Medulla oblongata (tissue), 1 donor: ENCODE data around the gene ZNG1C.
"Not testable (repeated sequence)": the region's sequence is repeated elsewhere in the genome, so short reads cannot be mapped to it uniquely, and the experiment has no call there.

Source experiments
- DNase-seq: peaks from one replicate; pipeline ENCODE4 v3.0.0-alpha.2; 2015; ENCODE audit errors: extremely low spot score

ZNG1C gene

DNA sequence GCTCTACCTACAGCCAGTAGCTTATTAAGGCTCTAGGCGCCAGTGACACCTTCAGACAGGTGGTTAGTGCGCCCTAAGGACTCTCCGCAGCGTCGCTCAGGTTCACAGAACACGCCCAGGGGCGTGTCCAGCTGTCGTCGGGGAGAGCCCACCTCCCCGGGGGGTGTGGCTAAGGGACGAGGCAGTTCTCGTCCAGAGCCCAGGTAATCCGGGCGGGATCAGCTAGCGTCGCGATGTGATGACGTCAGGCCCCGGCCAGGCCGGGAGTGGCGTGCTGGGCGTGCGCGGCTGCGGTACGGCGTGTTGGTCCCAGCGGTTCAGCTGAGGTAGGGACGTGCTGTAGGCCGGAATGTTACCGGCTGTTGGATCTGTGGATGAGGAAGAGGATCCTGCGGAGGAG, at the start of gene ZNG1C:
ZNG1C (plus strand) TSS at position 301 of the 400 bp plus-strand sequence; CDS start at position 350, 49 bp downstream.
- not testable (repeated sequence) for DNase-seq

DNA sequence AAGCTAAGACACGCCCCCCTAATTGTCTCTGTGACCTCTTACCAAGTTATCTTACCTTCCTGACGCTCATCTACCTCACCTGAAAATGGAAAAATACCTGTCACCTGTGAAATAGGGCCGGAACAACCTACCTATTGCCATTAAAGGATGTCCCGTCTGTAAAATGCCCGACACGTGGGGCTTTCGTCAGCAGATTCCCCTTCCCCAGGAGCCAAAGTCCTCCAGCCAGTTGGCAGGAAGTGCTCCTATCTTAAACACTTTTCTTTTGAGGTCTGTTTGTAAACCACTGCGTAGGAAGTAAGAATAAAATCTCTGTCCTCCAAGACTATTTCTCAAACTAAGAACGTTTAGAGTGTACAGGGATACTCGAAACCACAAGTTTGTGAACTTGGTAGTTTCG, 654 bp downstream of the ZNG1C start:
- not testable (repeated sequence) for DNase-seq

DNA sequence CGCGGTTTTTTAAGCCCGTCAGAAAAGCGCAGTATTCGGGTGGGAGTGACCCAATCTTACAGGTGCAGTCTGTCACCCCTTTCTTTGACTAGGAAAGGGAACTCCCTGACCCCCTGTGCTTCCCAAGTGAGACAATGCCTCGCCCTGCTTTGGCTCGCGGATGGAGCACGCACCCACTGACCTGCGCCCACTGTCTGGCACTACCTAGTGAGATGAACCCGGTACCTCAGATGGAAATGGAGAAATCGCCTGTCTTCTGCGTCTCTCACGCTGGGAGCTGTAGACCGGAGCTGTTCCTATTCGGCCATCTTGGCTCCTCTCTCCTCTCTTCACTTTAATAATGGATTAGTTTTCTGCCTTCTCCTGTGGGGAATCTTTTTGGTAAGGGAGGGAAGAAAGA, 39.3 kb downstream of the ZNG1C start:
- DNase-seq = not testable (repeated sequence)

DNA sequence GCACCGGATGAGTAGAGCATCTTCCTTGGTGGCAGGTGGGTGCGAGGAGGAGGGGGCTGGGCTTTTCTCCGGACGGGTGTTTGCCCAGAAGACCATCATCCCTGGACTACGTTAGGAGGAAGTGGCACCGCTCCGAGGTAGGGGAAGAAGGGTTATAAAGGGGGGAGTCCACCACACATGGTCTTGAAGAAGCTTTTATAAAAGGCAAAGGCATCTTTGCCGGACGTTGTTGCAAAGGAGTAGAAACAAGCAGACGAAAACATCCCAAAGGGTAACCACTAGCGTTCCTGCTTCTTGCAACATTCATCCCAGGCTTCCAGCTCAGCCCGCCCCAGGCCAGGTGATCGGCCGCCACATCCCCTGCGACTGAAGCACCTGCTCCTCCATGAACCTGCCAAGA, 60.8 kb downstream of the ZNG1C start, which contains the start of gene FOXD4L3:
FOXD4L3 (plus strand) TSS at position 301 of the 400 bp plus-strand sequence; CDS start at position 386, 85 bp downstream.
- not testable (repeated sequence) for DNase-seq

DNA sequence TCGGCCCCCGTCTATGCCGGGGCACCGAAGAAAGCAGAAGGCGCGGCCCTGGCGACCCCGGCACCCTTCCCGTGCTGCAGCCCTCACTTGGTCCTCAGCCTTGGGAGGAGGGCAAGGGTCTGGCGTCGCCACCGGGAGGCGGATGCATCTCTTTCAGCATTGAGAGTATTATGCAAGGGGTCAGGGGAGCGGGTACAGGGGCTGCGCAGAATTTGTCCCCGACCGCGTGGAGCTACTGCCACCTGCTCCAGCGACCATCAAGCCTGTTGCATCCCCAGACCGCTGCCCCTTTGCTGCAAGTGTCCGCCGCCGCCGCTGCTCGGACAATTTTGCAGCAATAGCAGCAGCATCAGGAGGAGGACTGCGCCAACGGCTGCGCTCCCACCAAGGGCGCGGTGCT, 62.0 kb downstream of the ZNG1C start:
- not testable (repeated sequence) for DNase-seq

DNA sequence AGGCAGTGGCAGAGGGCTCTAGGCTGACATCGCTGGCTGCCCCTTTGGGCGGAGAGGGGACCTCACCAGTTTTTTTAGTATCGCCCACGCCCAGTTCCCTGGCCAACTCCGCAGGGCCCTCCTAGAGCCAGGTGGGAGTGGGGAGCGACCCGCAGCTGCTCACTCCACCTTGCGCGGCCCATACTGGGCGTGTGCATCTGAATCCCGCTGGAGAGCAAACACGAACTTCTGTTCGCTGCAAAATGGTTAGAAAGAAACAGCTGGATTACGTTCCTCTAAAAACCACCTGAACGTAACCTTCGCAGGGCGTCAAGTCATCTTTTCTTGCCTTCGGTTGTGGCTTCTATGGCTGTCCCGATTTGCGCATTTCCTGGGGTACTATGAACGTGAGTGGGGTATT, 62.4 kb downstream of the ZNG1C start:
- not testable (repeated sequence) for DNase-seq

DNA sequence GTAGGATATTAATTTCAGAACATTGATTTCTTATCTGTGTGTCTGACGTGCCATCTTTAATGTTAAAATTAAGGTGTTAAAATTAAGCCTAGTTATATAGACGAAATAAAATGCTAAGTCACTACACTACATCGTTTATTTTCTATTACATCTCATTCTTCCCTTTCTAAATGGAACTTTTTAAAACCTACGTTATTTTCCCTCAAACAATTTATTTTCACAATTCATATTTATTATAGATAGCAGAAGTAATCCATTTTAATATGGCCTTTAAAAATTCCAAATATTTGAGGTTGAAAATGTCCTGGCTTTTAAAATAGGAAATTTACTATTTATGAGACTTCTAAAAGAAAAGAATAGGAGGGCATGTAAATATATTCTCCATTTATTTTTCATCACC, 63.0 kb downstream of the ZNG1C start:
- DNase-seq = not testable (repeated sequence)

DNA sequence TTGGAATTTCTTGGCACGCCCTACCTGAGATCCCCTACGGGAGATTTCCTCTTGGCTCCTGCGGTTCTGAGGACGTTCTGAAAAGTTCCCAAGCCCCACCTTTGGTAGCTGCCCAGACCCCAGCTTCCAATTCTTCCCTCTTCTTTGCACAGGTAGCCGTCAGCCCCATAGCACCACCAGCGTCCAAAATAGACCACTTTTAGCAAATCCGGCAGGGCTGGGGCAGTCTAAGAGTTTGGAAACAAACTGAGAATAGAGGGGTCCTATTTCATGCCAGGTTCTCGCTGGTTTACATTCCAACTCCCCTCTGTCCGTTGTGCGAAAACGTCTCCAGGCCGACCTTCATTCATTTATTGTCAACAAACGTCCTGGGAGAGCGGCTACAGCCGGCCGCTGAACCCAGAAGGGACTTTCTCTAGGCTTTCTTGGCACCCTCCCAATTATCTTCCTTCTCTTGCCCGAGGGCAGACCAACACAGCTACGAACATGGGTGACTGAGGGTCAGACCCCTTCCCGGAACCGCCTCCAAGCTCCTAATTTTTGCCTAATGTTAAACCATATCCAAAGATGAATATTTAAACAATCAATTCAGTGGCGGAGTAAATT, 64.0 kb downstream of the ZNG1C start:
- not testable (repeated sequence) for DNase-seq

DNA sequence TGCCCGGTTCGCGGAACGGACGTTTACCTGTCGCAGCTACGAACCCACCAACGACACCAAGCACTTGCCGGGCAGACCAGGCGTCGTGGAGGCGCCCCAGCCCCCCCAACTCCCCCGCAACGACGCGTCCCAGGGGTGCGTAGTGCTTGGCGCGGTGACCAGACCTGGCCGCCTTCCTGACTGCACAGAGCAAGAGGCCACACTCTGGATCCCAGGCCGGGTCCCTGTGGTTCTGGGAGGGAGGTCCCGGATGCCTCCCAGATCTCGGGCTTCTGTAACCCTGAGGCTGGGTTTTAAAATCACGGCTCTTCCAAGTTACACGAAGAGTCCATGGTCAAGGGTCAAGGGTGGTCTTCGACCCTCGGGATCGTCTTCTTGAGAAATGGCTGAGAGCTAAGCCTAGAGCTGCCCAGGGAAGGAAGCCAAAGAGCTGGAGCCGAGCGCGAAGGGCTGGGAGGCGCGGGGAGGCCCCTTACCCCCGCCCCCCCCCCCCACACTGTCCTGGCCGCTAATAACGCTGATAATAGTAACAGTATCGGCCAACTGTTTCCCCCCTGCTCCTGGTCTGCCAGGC, 64.7 kb downstream of the ZNG1C start:
- DNase-seq = not testable (repeated sequence)

DNA sequence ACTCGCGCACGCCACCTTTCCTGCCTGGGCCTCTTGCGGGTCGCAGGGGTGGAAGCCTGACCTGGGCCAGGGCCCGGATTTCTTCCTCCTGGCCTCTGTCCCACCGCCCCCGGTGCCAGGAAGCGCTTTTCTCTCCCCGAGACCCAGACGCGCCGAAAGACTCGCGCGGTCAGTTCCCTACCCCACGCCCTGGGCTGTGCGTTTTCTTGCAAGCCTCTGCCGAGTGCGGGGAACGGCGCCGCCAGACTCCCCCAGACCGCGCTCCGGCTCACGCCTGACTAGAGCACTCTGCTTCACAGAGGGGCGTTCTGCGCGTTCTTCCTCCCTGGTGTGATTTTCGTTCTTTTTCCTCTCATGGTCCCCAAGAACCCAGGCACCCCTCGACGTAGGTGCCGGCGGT, 65.3 kb downstream of the ZNG1C start:
- DNase-seq = not testable (repeated sequence)

DNA sequence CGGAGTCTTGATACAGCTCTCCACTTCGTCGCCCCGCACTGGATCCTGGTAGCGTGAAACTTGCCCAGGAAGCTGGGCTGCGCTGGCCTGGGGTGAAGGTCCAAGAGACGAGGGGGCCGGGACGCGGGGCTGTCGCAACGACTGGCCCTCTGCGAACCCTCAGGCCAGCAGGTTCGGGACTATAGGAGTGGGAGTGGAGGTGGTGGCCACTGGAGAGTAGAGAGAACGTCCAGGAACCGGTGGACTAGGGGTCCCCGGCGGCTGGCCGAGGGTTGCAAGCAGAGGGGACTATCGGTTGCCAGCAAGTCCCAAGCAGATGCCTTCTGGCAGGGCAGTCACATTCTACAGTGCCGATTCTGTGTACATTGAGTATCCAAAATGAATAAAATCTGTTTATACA, 65.9 kb downstream of the ZNG1C start:
- not testable (repeated sequence) for DNase-seq

DNA sequence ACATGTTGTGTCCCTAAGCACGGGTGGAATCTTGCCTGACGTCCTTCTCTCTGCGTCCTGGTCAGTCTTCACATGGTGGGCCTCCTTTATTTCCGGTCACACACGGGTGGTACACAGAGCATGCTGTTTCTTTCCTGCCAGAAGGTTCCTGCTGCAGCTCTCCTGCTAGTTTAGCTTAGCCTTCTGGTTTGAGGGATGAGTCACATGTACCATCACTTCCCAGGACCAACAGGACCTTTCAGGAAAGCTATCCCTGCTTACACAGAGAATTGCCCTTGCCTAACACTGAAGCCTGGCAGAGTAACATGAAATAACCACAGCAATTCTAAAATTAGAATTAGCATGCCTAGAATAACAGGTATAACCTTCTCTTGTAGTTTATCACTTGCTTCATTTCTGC, 69.4 kb downstream of the ZNG1C start:
- not testable (repeated sequence) for DNase-seq

DNA sequence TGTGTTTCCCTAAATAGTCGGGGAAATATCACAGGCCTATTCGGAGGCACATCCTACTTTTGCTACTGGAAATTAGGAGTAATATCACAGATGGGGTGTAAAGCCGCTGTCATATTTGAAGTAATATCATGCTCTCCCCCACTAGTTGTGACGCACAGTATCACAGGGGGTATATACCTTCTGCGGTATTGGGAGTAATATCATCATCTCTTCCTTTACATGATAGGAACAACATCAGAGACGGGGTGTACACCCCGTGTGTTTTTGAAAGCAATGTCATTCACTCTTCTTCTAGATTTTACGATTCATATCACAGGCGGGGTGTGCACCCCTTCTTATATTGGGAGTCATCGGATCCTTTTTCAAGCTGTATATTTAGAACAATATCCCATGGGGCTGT, 76.4 kb downstream of the ZNG1C start:
- DNase-seq = not testable (repeated sequence)

DNA sequence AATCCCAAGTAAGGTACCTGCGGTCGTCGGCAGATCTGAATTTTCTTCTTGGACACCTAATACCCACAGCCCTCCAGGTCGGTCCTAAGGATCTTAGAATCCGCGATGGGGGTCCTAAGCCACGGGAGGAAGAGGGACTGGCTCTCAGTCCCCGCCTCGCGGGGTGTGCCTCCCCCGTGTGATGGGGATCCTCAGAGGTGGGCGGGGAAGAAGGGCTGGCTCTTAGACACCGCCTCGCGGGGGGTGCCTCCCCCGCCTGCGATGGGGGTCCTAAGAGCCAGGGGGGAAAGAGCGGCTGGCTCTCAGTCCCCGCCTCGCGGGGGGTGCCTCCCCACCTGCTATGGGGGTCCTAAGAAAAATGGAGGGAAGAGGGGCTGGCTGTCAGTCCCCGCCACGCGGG, 82.0 kb downstream of the ZNG1C start:
- not testable (repeated sequence) for DNase-seq

DNA sequence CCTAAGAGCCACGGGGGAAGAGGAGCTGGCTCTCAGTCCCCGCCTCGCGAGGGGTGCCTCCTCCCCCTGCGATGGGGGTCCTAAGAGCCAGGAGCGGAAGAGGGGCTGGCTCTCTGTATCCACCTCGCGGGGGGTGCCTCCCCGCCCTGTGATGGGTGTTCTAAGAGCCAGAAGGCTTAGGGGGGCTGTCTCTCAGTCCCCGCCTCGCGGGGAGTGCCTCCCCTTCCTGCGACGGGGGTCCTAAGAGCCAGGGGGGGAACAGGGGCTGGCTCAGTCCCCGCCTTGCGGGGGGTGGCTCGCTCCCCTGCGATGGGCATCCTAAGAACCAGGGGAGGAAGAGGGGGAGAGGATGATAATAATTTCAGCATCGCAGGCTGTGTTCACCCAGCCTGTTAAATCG, 82.7 kb downstream of the ZNG1C start:
- not testable (repeated sequence) for DNase-seq

DNA sequence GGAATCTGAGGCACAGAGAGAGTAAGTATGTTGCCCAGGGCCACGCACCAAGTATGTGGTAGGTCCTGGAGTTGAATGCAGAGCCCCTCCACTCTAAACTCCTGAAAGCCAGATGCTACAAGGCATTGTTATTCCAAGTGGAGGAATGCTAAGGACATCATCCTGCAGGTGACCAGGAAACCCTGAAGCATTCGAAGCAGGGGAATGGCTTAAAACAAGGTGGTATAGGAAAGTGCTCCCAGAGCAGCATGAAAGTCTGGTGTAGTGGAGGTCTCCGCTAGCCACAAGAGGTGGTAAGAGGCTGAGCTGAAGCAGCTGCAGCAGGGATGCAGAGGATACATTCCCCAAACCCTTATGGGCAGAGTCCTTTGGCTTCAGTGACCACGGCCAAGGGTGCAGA, 87.3 kb downstream of the ZNG1C start:
- not testable (repeated sequence) for DNase-seq

DNA sequence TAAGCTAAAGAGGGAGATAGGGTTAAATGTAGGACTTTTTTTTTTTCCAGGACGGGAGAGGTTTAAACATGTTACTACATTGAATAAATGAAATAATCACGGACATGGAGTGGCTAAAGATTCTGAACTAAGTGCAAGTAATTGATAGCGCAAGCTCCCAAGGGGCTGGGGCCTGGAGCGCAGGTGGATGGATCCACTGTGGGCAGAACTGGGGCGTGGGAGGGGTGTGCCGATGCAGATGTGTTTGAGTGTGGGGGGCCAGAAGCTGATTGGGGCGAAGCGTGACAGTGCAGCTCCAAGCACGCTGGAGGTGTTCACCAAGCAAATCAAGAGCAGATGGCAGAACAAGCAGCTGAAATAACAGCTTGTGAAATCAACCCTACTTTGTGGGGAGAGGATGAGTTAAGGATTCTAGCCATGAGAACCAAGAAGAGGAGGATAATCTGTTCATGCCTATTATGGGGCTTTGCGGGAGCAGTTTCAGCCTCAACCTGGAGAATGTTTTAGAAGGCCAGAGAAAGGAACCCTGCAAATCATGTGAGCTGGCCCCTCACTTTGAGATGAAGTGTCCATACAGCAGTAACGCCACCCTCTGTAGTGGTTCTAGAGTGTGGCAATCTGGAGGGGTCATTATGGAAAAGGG, 88.9 kb downstream of the ZNG1C start:
- DNase-seq = not testable (repeated sequence)

DNA sequence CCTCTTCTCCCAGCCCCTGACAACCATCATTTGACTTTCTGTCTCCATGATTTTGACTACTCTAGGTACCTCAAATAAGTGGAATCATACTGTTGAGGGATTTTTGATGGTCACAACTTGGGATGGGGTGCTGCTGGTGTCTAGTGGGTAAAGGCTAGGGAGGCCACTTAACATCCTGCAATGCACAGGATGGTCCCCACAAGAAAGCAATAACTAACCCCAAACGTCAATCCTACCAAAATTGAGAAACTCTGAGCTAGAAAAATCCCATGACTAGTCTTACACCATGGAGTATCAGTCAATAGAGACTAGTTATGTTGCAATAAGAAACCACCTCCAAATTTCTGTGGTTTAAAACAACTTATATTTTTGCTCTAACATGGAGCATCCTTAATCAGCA, 90.3 kb downstream of the ZNG1C start:
- not testable (repeated sequence) for DNase-seq

DNA sequence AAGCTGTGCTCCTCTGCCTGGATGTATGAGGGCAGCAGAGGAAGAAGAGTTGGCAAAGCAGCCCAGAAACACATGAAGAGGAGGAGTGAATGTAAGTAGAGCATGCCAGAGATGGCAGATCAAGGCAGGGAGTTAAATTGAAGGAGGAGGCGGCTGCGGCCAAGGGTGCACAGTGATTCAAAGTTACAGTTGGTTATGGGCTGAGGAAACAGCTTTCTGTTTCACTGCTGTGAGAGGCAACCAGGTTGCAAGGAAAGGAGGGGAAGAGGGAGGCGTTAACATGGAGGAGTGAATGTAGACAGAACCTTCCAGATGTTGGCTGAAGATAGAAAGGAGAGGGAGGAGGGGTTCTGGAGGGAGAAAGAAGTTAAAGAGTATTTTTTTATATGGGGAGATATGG, 94.2 kb downstream of the ZNG1C start:
- not testable (repeated sequence) for DNase-seq

DNA sequence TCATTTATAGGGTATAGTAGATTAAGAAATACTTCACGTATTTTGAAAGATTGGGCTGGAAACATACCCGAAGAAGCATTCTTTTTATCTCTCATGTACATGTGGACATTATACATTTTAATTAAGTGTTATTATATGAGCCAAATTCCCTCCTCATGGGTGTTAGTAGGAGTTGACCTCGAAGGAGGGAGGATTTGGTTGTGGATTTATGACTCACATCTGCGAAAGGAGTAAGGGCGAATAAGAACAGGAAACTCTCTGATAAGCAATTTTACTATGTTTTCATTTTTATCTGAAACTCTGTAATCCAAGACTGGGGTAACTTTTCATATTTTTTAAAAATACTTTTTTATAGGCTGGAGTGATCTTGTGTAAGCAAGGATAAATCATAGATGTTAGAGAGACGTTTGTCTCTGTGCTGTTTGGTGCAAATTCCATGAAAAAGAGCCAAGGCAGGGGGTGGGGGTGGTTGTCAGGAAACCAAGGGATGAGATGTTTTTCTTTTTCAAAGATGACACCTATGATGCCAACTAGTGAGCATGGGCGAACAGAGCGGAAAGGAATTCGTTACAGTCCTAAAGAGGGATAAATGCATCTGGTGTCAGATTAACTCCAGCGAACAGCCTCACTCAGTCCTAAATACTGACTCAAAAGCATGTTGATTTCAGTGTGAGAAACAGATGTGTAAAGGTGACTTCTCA, 95.0 kb downstream of the ZNG1C start:
- not testable (repeated sequence) for DNase-seq

DNA sequence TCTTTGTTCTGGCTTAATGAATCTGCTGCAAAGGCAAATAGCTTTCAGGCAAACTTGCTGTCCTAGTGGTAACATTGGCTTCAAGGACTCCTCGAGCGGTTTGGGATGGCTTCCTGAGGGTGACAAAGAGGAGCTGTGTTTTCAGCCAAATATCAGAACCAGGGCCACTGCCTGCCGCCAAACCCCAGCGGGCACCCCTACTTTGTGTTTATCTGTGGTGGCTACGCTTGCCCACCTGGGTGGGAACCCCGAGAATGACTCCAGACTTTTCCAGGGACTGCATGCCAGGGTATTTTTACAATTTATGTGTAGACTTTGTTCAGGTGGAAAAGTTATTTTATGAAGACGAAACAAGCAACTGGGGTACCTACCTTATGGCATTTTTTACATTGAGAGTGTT, 96.2 kb downstream of the ZNG1C start:
- not testable (repeated sequence) for DNase-seq
